Measurements from ENCODE around the gene TICRR.

TICRR gene

GRCh38 chr15:89670971-89671560 is 95.8 kb downstream of the TICRR start:
- no peak for DNase-seq

GRCh38 chr15:89671687-89672086 is 96.4 kb downstream of the TICRR start:
- no peak for DNase-seq

- DNase-seq: peak in 13 of 56 donors; percentile 10 to 39 (median 18)
Measured at GRCh38 chr15:89672221-89673164, 97.2 kb downstream of the TICRR start.

GRCh38 chr15:89673165-89673512 is 97.9 kb downstream of the TICRR start:
- DNase-seq: no peak

- DNase-seq: no peak
Measured at GRCh38 chr15:89674526-89674925, 99.3 kb downstream of the TICRR start.

- DNase-seq: no peak
Measured at GRCh38 chr15:89675606-89676005, 100.3 kb downstream of the TICRR start.

GRCh38 chr15:89677381-89677780 is 102.1 kb downstream of the TICRR start:
- DNase-seq: no peak

Data from amygdala (tissue), 56 donors.